Activated CD8-positive, alpha-beta T cell treated with anti-CD3 and anti-CD28 coated beads for 36 hours (primary cell): Measurements from ENCODE around the gene TPP1. TPM values are rescaled to one million over a fixed set of nuclear protein-coding genes. Genes with fewer than 3 reads are reported as not detected.

Experiments used
- ATAC-seq: fragments of 200-7000 bp; cut with Tn5 transposase; one replicate; pipeline ENCODE4 v1.10.0; 2021; ENCODE audit warnings: mild to moderate bottlenecking, moderate library complexity
- CTCF ChIA-PET: fragments of 350-600 bp; sonication (Branson Sonifier 250); formaldehyde crosslinking; loops from one replicate; lab custom pipeline; 2021; ENCODE audit warnings: antibody characterized with exemption; lab: Charles Lee
- POLR2A ChIA-PET: fragments of 350-600 bp; sonication (Branson Sonifier 250); formaldehyde crosslinking; loops from one replicate; lab custom pipeline; 2021; ENCODE audit warnings: antibody characterized with exemption; lab: Charles Lee
- DNase-seq: peaks from one replicate; pipeline ENCODE4 v3.0.0-alpha.2; 2020
- H3K27ac Mint-ChIP-seq: one replicate; pipeline ENCODE4 v1.8.0; 2021; ENCODE audit warnings: mild to moderate bottlenecking, mixed read lengths
- H3K27me3 Mint-ChIP-seq: one replicate; pipeline ENCODE4 v1.8.0; 2021; ENCODE audit warnings: mixed read lengths
- H3K36me3 Mint-ChIP-seq: one replicate; pipeline ENCODE4 v1.8.0; 2021; ENCODE audit warnings: low read depth, mixed read lengths
- H3K4me1 Mint-ChIP-seq: one replicate; pipeline ENCODE4 v1.8.0; 2021; ENCODE audit warnings: low read depth, mixed read lengths
- H3K4me3 Mint-ChIP-seq: one replicate; pipeline ENCODE4 v1.8.0; 2021; ENCODE audit warnings: mild to moderate bottlenecking, moderate library complexity, mixed read lengths
- H3K9me3 Mint-ChIP-seq: one replicate; pipeline ENCODE4 v1.8.0; 2021; ENCODE audit warnings: mixed read lengths
- CTCF ChIP-seq: fragments of 200-600 bp; IDR thresholded peaks from one replicate; pipeline ENCODE4 v1.8.0; 2022; ENCODE audit warnings: antibody characterized with exemption, mild to moderate bottlenecking
- intact Hi-C: fragments of 100-400 bp; cut with micrococcal nuclease; formaldehyde crosslinking; loops from one replicate; pipeline ENCODE4 v1.10.0; 2022
- total RNA-seq, 2 experiments: library from RNA; stranded (reverse); gene quantifications; one replicate each; pipeline ENCODE4 v1.2.3, GENCODE V29; 2021

TPP1 gene
- total RNA-seq, 2 experiments from 2014 or later, result 28.1 to 31.4 TPM

GRCh38 chr11:6572215-6572614, 47.0 kb downstream of the TPP1 start:
- peaks cover 18% of the 10 kb centered on the region for H3K36me3 Mint-ChIP-seq
- POLR2A ChIA-PET, result no interaction called here
- CTCF ChIA-PET, result interaction anchor here (1.6 kb wide), 1 partner anchor 134 kb away, joined by 3 read pairs; no protein-coding TSS in a partner anchor
- H3K27ac Mint-ChIP-seq, result no peak overlapping the region
- H3K9me3 Mint-ChIP-seq, result no peaks in the 10 kb centered on the region
- DNase-seq (no peak), ATAC-seq (no peak)
- H3K4me3 Mint-ChIP-seq, result no peak overlapping the region
- no peaks in the 10 kb centered on the region for H3K4me1 Mint-ChIP-seq
- intact Hi-C loops, result no loop called here
- H3K27me3 Mint-ChIP-seq, result no peaks in the 10 kb centered on the region
- TF ChIP-seq CTCF, result no peak

- peaks cover 18% of the 10 kb centered on the region for H3K36me3 Mint-ChIP-seq
- no peak for TF ChIP-seq CTCF
- H3K4me3 Mint-ChIP-seq, result no peak overlapping the region
- POLR2A ChIA-PET, result no interaction called here
- no peaks in the 10 kb centered on the region for H3K4me1 Mint-ChIP-seq
- H3K27me3 Mint-ChIP-seq, result no peaks in the 10 kb centered on the region
- intact Hi-C loops, result no loop called here
- no peaks in the 10 kb centered on the region for H3K9me3 Mint-ChIP-seq
- ATAC-seq, result no peak
- CTCF ChIA-PET, result no interaction called here
- DNase-seq, result no peak
- H3K27ac Mint-ChIP-seq, result no peak overlapping the region
Observed at GRCh38 chr11:6571434-6572008, 47.7 kb downstream of the TPP1 start.

- Mint-ChIP-seq H3K9me3 (no peaks in the 10 kb centered on the region), H3K27ac (no peak overlapping the region), H3K36me3 (peaks cover 18% of the 10 kb centered on the region), H3K4me3 (no peak overlapping the region), H3K27me3 (no peaks in the 10 kb centered on the region), H3K4me1 (no peaks in the 10 kb centered on the region)
- intact Hi-C loops, result no loop called here
- no peak for ATAC-seq
- ChIA-PET CTCF (interaction anchor here (0.8 kb wide), 1 partner anchor 40 kb away, joined by 3 read pairs; no protein-coding TSS in a partner anchor), POLR2A (interaction anchor here (1.0 kb wide), 1 partner anchor 10 kb away, joined by 3 read pairs; no protein-coding TSS in a partner anchor)
- TF ChIP-seq CTCF, result no peak
- DNase-seq, result no peak
Observed at GRCh38 chr11:6570691-6571427, 48.4 kb downstream of the TPP1 start.

GRCh38 chr11:6569706-6570105, 49.5 kb downstream of the TPP1 start:
- no peaks in the 10 kb centered on the region for H3K4me1 Mint-ChIP-seq

More at GRCh38 chr11:6569706-6570105, 49.5 kb downstream of the TPP1 start:
- Mint-ChIP-seq H3K9me3 (no peaks in the 10 kb centered on the region), H3K4me3 (no peak overlapping the region), H3K27me3 (no peaks in the 10 kb centered on the region), H3K36me3 (peaks cover 18% of the 10 kb centered on the region), H3K27ac (no peak overlapping the region)
- ChIA-PET POLR2A (no interaction called here), CTCF (interaction anchor here (0.8 kb wide), 1 partner anchor 39 kb away, joined by 3 read pairs; no protein-coding TSS in a partner anchor)
- TF ChIP-seq CTCF, result no peak
- intact Hi-C loops, result no loop called here
- DNase-seq (no peak), ATAC-seq (no peak)
